Forelimb muscle (tissue), 1 donor: ENCODE measurements around the gene DLX2. TPM values are rescaled to one million over a fixed set of nuclear protein-coding genes. Genes with fewer than 3 reads are reported as not detected.
A peak's percentile ranks its signal among the peaks of the same experiment; 100 is the strongest.
"Not testable (repeated sequence)": the region's sequence is repeated elsewhere in the genome, so short reads cannot be mapped to it uniquely, and the experiment has no call there.

ENCODE experiments used
- DNase-seq: peaks from one replicate; pipeline ENCODE4 v3.0.0-alpha.2; 2013; ENCODE audit warnings: low read depth
- polyA plus RNA-seq: library from polyadenylated mRNA; unstranded; fragments of 120-200 nt; gene quantifications from one replicate; pipeline ENCODE4 v1.2.1, GENCODE V29; 2013; ENCODE audit not compliant: insufficient read length

Gene DLX2
- 0.11 TPM for polyA plus RNA-seq

GRCh38 chr2:172102391-172103359, at the start of gene DLX2:
Gene DLX2, minus strand, starts transcription at chr2:172102900. Its CDS starts 362 bp downstream, at chr2:172102538.
- DNase-seq, result peak; percentile 54

- DNase-seq, result no peak
Observed at GRCh38 chr2:172147944-172148650, 45.4 kb upstream of the DLX2 start.

GRCh38 chr2:172143817-172144216, 41.1 kb upstream of the DLX2 start:
- no peak for DNase-seq

- not testable (repeated sequence) for DNase-seq
Observed at GRCh38 chr2:172138727-172139126, 36.0 kb upstream of the DLX2 start.

- DNase-seq, result no peak
Observed at GRCh38 chr2:172137943-172138342, 35.2 kb upstream of the DLX2 start.

- no peak for DNase-seq
Observed at GRCh38 chr2:172137109-172137508, 34.4 kb upstream of the DLX2 start.

GRCh38 chr2:172135446-172135845, 32.7 kb upstream of the DLX2 start:
- DNase-seq, result no peak

- no peak for DNase-seq
Observed at GRCh38 chr2:172134270-172134669, 31.6 kb upstream of the DLX2 start.

- DNase-seq, result no peak
Observed at GRCh38 chr2:172131713-172132555, 29.2 kb upstream of the DLX2 start.

GRCh38 chr2:172129404-172129803, 26.7 kb upstream of the DLX2 start:
- no peak for DNase-seq

- no peak for DNase-seq
Observed at GRCh38 chr2:172128484-172128883, 25.8 kb upstream of the DLX2 start.

GRCh38 chr2:172120118-172120517, 17.4 kb upstream of the DLX2 start:
- DNase-seq, result no peak

- no peak for DNase-seq
Observed at GRCh38 chr2:172119089-172119488, 16.4 kb upstream of the DLX2 start.

- no peak for DNase-seq
Observed at GRCh38 chr2:172116107-172116506, 13.4 kb upstream of the DLX2 start.

- no peak for DNase-seq
Observed at GRCh38 chr2:172114579-172114978, 11.9 kb upstream of the DLX2 start.

- DNase-seq, result not testable (repeated sequence)
Observed at GRCh38 chr2:172114176-172114575, 11.5 kb upstream of the DLX2 start.

- no peak for DNase-seq
Observed at GRCh38 chr2:172113617-172114016, 10.9 kb upstream of the DLX2 start.

- no peak for DNase-seq
Observed at GRCh38 chr2:172109988-172110811, 7.5 kb upstream of the DLX2 start.

GRCh38 chr2:172109256-172109987, 6.7 kb upstream of the DLX2 start:
- DNase-seq, result no peak

- DNase-seq, result no peak
Observed at GRCh38 chr2:172108587-172108930, 5.9 kb upstream of the DLX2 start.
